ENCODE data around the gene FERMT2.
A peak's percentile ranks its signal among the peaks of the same experiment; 100 is the strongest.

FERMT2 gene

DNA sequence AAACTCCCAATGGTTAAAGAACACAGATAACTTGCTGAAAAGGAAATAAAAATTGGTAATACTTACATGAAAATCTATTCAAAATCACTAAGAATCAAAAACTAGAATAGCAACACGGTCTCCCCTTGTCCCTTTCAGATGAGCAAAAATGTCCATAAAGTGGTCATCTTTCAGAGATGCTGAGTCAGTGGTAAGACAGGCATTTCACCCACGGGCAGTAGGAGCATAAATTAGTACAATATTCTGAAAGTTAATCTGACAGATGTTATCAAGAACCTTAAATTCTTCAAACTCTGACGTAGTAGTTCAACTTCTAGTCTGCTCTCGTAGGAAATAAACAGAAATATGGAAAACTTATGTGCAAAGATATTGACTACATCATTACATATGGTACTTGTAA is 126.4 kb downstream of the FERMT2 start:
- peak; percentile 75 for DNase-seq (ENCODE audit: low read depth)

DNA sequence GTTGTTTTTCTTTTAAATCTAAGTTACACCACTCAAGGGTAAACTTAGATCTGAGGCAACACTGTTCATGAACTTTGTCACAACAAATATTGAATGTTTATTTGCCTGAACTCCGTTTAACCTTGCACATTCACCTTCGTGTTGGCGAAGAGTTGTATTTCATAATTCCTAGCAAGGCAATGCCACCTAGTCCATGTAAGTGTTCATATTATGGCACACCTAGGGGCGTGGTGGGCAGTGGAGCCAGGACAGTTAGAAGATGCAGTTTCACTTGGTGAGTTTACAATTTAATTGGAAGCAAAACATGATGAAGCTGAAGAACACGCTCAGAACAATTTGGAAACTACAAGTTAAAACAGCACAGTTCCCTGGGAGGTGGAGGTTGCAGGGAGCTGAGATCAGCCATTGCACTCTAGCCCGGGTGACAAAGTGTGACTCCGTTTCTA is 129.0 kb downstream of the FERMT2 start:
- DNase-seq (ENCODE audit: low read depth), result no peak

DNA sequence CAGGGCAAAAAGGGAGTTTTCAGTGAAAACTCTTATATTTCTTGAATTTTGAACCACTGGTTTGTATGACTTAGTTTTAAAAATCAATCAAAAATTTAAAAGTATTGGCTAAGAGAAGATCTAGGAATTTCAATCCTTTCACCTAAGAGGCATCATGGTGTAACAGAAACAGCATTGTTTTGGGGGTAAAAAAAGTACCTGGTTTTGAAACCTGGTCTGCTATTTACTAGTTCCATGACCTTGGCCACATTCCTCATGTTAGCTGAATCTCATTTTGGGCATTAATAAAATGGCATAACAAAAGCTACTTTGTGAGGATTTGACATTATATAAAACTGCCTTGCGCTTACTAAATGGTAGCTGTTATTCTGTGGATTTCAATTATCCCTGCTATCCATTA is 142.7 kb downstream of the FERMT2 start:
- DNase-seq (ENCODE audit: low read depth), result no peak
